ENCODE results near the gene ITSN1.

GRCh38 chr21:33840771-33841170 lies 198.5 kb downstream of the ITSN1 start:
- TF ChIP-seq POLR2AphosphoS5 (IDR thresholded peaks at IDR 0.05) (no peak), CTCF (IDR thresholded peaks at IDR 0.05; ENCODE audit: poor library complexity, severe bottlenecking) (no peak), EP300 (conservative IDR thresholded peaks at IDR 0.05; ENCODE audit: poor library complexity, severe bottlenecking) (no peak), EZH2 (IDR thresholded peaks at IDR 0.05; ENCODE audit: borderline replicate concordance, insufficient read depth, low read length, poor library complexity, severe bottlenecking) (no peak), TAF1 (IDR thresholded peaks at IDR 0.05; ENCODE audit: low read depth) (no peak), SMC3 (conservative IDR thresholded peaks at IDR 0.05; ENCODE audit: poor library complexity) (no peak), MXI1 (conservative IDR thresholded peaks at IDR 0.05; ENCODE audit: poor library complexity, severe bottlenecking) (no peak)
